Endothelial cell of umbilical vein (primary cell): ENCODE results near the gene EBF4. TPM values are rescaled to one million over a fixed set of nuclear protein-coding genes. Genes with fewer than 3 reads are reported as not detected.
A peak's percentile ranks its signal among the peaks of the same experiment; 100 is the strongest.

Source experiments
- BruUV-seq: library from RNA; stranded (reverse); fragments of 400-500 nt; replicated peaks from 2 replicates; lab custom pipeline; 2021; lab: Mats Ljungman, UMichigan
- CTCF ChIA-PET: fragments of 300-600, 350-600 bp; sonication (Branson Sonifier 250); formaldehyde crosslinking; loops from one replicate; lab custom pipeline; 2021; ENCODE audit warnings: antibody characterized with exemption, inconsistent platforms; lab: Charles Lee
- POLR2A ChIA-PET: fragments of 300-600, 350-600 bp; sonication (Branson Sonifier 250); formaldehyde crosslinking; loops from one replicate; lab custom pipeline; 2021; ENCODE audit warnings: antibody characterized with exemption, inconsistent platforms; lab: Charles Lee
- DNase-seq: peaks from one replicate; pipeline ENCODE4 v3.0.0-alpha.2; 2011; ENCODE audit warnings: low read depth, low spot score
- FAIRE-seq: peaks from 2 replicates; lab custom pipeline; 2011; peaks lifted over from hg19 to GRCh38; lab: Jason Lieb, UNC
- H2AFZ ChIP-seq: 2 replicates; pipeline ENCODE4 v1.6.0; 2012; ENCODE audit warnings: low read depth, low read length, control low read depth, inconsistent platforms
- H3K27ac ChIP-seq: 2 replicates; pipeline ENCODE4 v1.5.1; 2011; ENCODE audit warnings: low read depth, mild to moderate bottlenecking, control low read depth, low read length, moderate library complexity; ENCODE audit not compliant: insufficient read depth
- H3K27me3 ChIP-seq, 2 experiments: 2 replicates each; pipeline versions ENCODE4 v1.6.0 to v1.6.1; 2011; ENCODE audit warnings: low read length in 2 of 2, mixed read lengths in 1 of 2; ENCODE audit not compliant: control insufficient read depth in 2 of 2, insufficient read depth in 2 of 2
- H3K36me3 ChIP-seq, 2 experiments: 2 replicates in 1 of 2; 3 replicates in 1 of 2; pipeline ENCODE4 v1.5.1; 2011; ENCODE audit warnings: low read length in 2 of 2, mild to moderate bottlenecking in 1 of 2, moderate library complexity in 1 of 2; ENCODE audit not compliant: control insufficient read depth in 2 of 2, insufficient read depth in 2 of 2; ENCODE audit errors: extremely low read depth in 1 of 2
- H3K4me1 ChIP-seq: 3 replicates; pipeline ENCODE4 v1.5.1; 2011; ENCODE audit warnings: mild to moderate bottlenecking, low read length; ENCODE audit not compliant: control insufficient read depth, insufficient read depth; ENCODE audit errors: extremely low read depth
- H3K4me2 ChIP-seq: 2 replicates; pipeline ENCODE4 v1.6.1; 2011; ENCODE audit warnings: low read length, control low read depth, mixed read lengths; ENCODE audit not compliant: insufficient read depth
- H3K4me3 ChIP-seq, 3 experiments: fragments of 200-600 bp in 1 of 3; sonication (generic), shearing (Covaris generic) in 1 of 3; replicated peaks in 1 of 3; 2 replicates each; pipeline ENCODE4 v1.5.1; 2011 to 2016; ENCODE audit warnings: control low read depth in 3 of 3, low read length in 3 of 3, mild to moderate bottlenecking in 2 of 3, inconsistent platforms in 1 of 3, low read depth in 1 of 3, moderate library complexity in 1 of 3; ENCODE audit not compliant: insufficient read depth in 1 of 3
- H3K79me2 ChIP-seq: 2 replicates; pipeline ENCODE4 v1.6.0; 2012; ENCODE audit warnings: low read length, inconsistent platforms; ENCODE audit not compliant: control insufficient read depth, insufficient read depth
- H3K9ac ChIP-seq: replicated peaks from 2 replicates; pipeline ENCODE3; 2011; ENCODE audit warnings: low read length, control low read depth; ENCODE audit not compliant: insufficient read depth; ENCODE audit errors: extremely low read depth
- H3K9me1 ChIP-seq: replicated peaks from 3 replicates; pipeline ENCODE4 v1.6.0; 2011; ENCODE audit warnings: mild to moderate bottlenecking, low read length; ENCODE audit not compliant: control insufficient read depth, insufficient read depth; ENCODE audit errors: extremely low read depth
- H3K9me3 ChIP-seq: replicated peaks from 2 replicates; pipeline ENCODE4 v1.5.1; 2012; ENCODE audit warnings: low read length, inconsistent platforms; ENCODE audit not compliant: control insufficient read depth, insufficient read depth
- H4K20me1 ChIP-seq: replicated peaks from 2 replicates; pipeline ENCODE3; 2011; ENCODE audit warnings: mild to moderate bottlenecking, low read length; ENCODE audit not compliant: control insufficient read depth, insufficient read depth; ENCODE audit errors: extremely low read depth
- CTCF ChIP-seq, 2 donors: IDR thresholded peaks; 1 replicate in 1 of 2; 2 replicates in 1 of 2; pipeline ENCODE4 v1.5.1; 2011; ENCODE audit warnings: low read length in 2 of 2, mild to moderate bottlenecking in 2 of 2, moderate library complexity in 2 of 2, control low read depth in 1 of 2, inconsistent platforms in 1 of 2, low read depth in 1 of 2; ENCODE audit not compliant: insufficient read depth in 1 of 2; ENCODE audit errors: extremely low read depth in 1 of 2
- EZH2 ChIP-seq: IDR thresholded peaks from 2 replicates; pipeline ENCODE4 v1.6.1; 2012; ENCODE audit warnings: borderline replicate concordance, low read depth, mild to moderate bottlenecking, moderate library complexity, low read length, inconsistent platforms; ENCODE audit not compliant: severe bottlenecking
- FOS ChIP-seq: IDR thresholded peaks from 2 replicates; pipeline ENCODE4 v1.6.1; 2011; ENCODE audit warnings: mild to moderate bottlenecking, low read length, moderate library complexity, borderline replicate concordance; ENCODE audit not compliant: insufficient read depth
- GATA2 ChIP-seq: IDR thresholded peaks from 2 replicates; pipeline ENCODE4 v1.7.0; 2011; ENCODE audit warnings: low read depth, mild to moderate bottlenecking, moderate library complexity, mixed read lengths, low read length; ENCODE audit not compliant: insufficient read length, insufficient read depth
- JUN ChIP-seq: IDR thresholded peaks from 2 replicates; pipeline ENCODE4 v1.6.1; 2011; ENCODE audit warnings: borderline replicate concordance, low read depth; ENCODE audit not compliant: insufficient read length, insufficient read depth
- MAX ChIP-seq: IDR thresholded peaks from 2 replicates; pipeline ENCODE4 v1.6.1; 2011; ENCODE audit not compliant: insufficient read depth, insufficient read length
- MYC ChIP-seq: IDR thresholded peaks from one replicate; pipeline ENCODE4 v1.6.1; 2011; ENCODE audit warnings: mild to moderate bottlenecking, low read depth, low read length
- POLR2A ChIP-seq: IDR thresholded peaks from 2 replicates; pipeline ENCODE4 v1.6.1; 2012; ENCODE audit warnings: low read depth, mild to moderate bottlenecking, control low read depth, low read length
- POLR2AphosphoS5 ChIP-seq: IDR thresholded peaks from 2 replicates; pipeline ENCODE4 v1.6.1; 2012; ENCODE audit warnings: low read depth, mild to moderate bottlenecking, control low read depth, low read length, moderate library complexity; ENCODE audit not compliant: insufficient read depth
- dilution Hi-C: fragments of 300-500 bp; cut with MboI; formaldehyde crosslinking; loops from one replicate; pipeline ENCODE4 v1.15.0; 2019; ENCODE audit warnings: low sequenced_read_pairs; ENCODE audit not compliant: extremely low pct_ligation_motif_present
- intact Hi-C: fragments of 100-400 bp; cut with micrococcal nuclease; formaldehyde crosslinking; loops from one replicate; pipeline ENCODE4 v1.10.0; 2022
- polyA plus RNA-seq, 4 experiments: library from polyadenylated mRNA; depleted of rRNA in 3 of 4; stranded (reverse) in 3 of 4; unstranded in 1 of 4; fragments of >200 nt; gene quantifications; 2 replicates each; pipeline versions ENCODE4 v1.2.1 to v1.2.3, GENCODE V29; 2011 to 2012; ENCODE audit warnings: missing spikeins in 1 of 4
- total RNA-seq: library from RNA; stranded (reverse); gene quantifications from 2 replicates; pipeline ENCODE4 v1.2.3, GENCODE V29; 2021

The EBF4 gene
- total and polyA plus RNA-seq, 2 donors (not counting 3 experiments of a cell fraction or from before 2014, with no cell fraction given), result 2.7 to 3.4 TPM

DNA sequence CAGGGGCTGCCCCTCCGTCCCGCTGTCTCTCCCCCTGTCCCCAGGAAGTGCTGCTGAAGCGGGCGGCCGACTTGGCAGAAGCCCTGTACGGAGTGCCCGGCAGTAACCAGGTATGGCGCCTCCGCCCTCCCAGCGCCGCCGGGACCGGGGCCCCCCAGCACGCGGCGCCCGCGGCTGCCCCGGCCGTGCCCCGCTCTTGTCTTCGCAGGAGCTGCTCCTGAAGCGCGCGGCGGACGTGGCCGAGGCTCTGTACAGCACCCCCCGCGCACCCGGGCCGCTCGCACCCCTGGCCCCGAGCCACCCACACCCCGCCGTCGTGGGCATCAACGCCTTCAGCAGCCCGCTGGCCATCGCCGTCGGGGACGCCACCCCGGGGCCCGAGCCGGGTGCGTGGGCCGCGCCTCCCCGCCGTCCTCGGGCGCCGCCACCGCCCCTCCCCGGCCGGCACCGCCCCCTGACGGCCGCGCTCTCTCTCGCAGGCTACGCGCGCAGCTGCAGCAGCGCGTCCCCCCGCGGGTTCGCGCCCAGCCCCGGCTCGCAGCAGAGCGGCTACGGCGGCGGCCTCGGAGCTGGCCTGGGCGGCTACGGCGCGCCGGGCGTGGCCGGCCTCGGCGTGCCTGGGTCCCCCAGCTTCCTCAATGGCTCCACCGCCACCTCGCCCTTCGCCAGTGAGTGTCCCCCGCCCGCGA lies 59.4 kb downstream of the EBF4 start:
- H3K36me3 ChIP-seq, result no peaks in the 10 kb centered on the region
- intact Hi-C loops, result loop anchor here (1.0 to 5.0 kb wide), 2 partner anchors 100 to 120 kb away; partner anchors contain the start of gene PTPRA
- H3K9me1 ChIP-seq, result no peaks in the 10 kb centered on the region
- H3K4me2 ChIP-seq, result peak overlapping the region; percentile 18
- ChIA-PET POLR2A (no interaction called here), CTCF (interaction anchor here (0.6 to 10.0 kb wide), 17 partner anchors 8 to 249 kb away, joined by 3 to 171 read pairs (median 4); no protein-coding TSS in a partner anchor)
- dilution Hi-C loops, result no loop called here
- peak overlapping the region in 1 of 3 experiments; percentile 24 for H3K4me3 ChIP-seq
- peaks cover 17% of the 10 kb centered on the region for H3K4me1 ChIP-seq
- no peak overlapping the region for H3K27ac ChIP-seq
- H3K79me2 ChIP-seq, result no peaks in the 10 kb centered on the region
- DNase-seq, result no peak
- no TSS peak for BruUV-seq
- no peaks in the 10 kb centered on the region for H4K20me1 ChIP-seq
- no peak overlapping the region for H3K9ac ChIP-seq
- no peaks in the 10 kb centered on the region for H3K9me3 ChIP-seq
- TF ChIP-seq FOS, result no peak
- peak; percentile 84 for TF ChIP-seq EZH2
- peaks cover 53 to 66% of the 10 kb centered on the region in 2 experiments for H3K27me3 ChIP-seq
- FAIRE-seq, result no peak
- peak overlapping the region; percentile 71 for H2AFZ ChIP-seq

DNA sequence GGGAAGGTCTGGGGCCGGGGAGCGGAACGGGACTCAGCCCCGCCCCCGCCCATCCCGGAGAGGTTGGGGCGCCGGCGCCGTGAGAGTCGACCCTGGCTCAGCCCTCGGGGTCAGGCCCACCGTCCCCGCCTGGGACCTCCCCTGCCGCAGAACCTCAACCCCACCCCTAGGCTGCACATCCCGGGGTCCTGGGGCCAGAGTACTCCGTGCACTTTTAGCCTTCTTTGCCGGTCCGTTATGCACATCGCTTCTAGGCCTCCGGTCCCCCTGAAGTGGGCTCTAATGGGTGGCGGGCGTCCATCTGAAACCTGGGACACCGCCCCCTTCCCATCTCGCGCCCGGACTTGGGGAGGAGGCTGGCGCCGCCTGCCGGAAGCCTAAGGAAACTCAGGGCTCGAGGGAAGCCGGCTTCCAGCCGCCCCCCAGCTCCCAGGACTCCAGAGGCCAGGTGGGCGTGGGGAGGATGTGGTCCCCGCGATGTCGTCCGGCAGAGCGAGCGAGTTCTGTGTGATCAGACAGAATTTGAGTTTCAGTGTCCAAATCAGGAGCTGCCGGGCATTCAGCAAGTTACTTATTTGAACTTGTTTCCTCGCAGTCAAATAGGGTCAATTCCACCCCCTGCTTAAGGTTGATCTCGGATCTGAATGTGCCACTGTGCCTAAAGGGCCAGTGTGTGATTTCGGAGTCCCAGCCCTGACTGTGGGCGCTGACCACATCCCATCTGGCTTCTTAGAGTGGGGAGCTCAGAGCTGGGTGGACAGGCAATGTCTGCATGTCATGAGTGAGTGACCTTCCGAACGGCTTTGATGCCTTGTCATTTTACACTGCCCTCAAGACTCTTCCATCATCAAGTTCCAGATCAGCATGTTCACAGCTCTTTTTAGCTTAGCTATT lies 60.2 kb downstream of the EBF4 start:
- peaks cover 17% of the 10 kb centered on the region for H3K4me1 ChIP-seq
- H2AFZ ChIP-seq, result peak overlapping the region; percentile 71
- FAIRE-seq (peak; percentile 44), DNase-seq (peak; percentile 42)
- BruUV-seq, result no TSS peak
- no peaks in the 10 kb centered on the region for H3K9me1 ChIP-seq
- dilution Hi-C loops (no loop called here), intact Hi-C loops (loop anchor here (1.0 to 5.0 kb wide), 2 partner anchors 99 to 119 kb away; partner anchors contain the start of gene PTPRA)
- H3K9ac ChIP-seq, result no peak overlapping the region
- H4K20me1 ChIP-seq, result no peaks in the 10 kb centered on the region
- H3K79me2 ChIP-seq, result no peaks in the 10 kb centered on the region
- TF ChIP-seq JUN, result no peak
- peak; percentile 73 to 87 for TF ChIP-seq CTCF (IDR thresholded peaks at IDR 0.05; ENCODE audit: extremely low read depth in 1 of 2, insufficient read depth in 1 of 2, low read depth in 1 of 2, low read length in 2 of 2)
- peak; percentile 72 for TF ChIP-seq EZH2
- no peak for TF ChIP-seq POLR2AphosphoS5
- no peak for TF ChIP-seq MAX
- no peak for TF ChIP-seq FOS
- TF ChIP-seq POLR2A, result no peak
- TF ChIP-seq MYC, result no peak
- no peak for TF ChIP-seq GATA2
- POLR2A ChIA-PET, result no interaction called here
- no peaks in the 10 kb centered on the region for H3K36me3 ChIP-seq
- CTCF ChIA-PET, result interaction anchor here (0.5 to 10.0 kb wide), 26 partner anchors 9 to 344 kb away, joined by 3 to 171 read pairs (median 4); partner anchors contain the start of gene EBF4
- H3K9me3 ChIP-seq, result no peaks in the 10 kb centered on the region
- peak overlapping the region in 1 of 3 experiments; percentile 24 for H3K4me3 ChIP-seq
- H3K27ac ChIP-seq, result no peak overlapping the region
- peak overlapping the region; percentile 18 for H3K4me2 ChIP-seq
- H3K27me3 ChIP-seq, result peaks cover 51 to 61% of the 10 kb centered on the region in 2 experiments
